Endothelial cell of umbilical vein (primary cell): Measurements from ENCODE around the gene ZBTB39. TPM values are rescaled to one million over a fixed set of nuclear protein-coding genes. Genes with fewer than 3 reads are reported as not detected.

Experiments used
- BruUV-seq: library from RNA; stranded (reverse); fragments of 400-500 nt; replicated peaks from 2 replicates; lab custom pipeline; 2021; lab: Mats Ljungman, UMichigan
- CTCF ChIA-PET: fragments of 300-600, 350-600 bp; sonication (Branson Sonifier 250); formaldehyde crosslinking; loops from one replicate; lab custom pipeline; 2021; ENCODE audit warnings: antibody characterized with exemption, inconsistent platforms; lab: Charles Lee
- POLR2A ChIA-PET: fragments of 300-600, 350-600 bp; sonication (Branson Sonifier 250); formaldehyde crosslinking; loops from one replicate; lab custom pipeline; 2021; ENCODE audit warnings: antibody characterized with exemption, inconsistent platforms; lab: Charles Lee
- DNase-seq: peaks from one replicate; pipeline ENCODE4 v3.0.0-alpha.2; 2011; ENCODE audit warnings: low read depth, low spot score
- FAIRE-seq: peaks from 2 replicates; lab custom pipeline; 2011; peaks lifted over from hg19 to GRCh38; lab: Jason Lieb, UNC
- H2AFZ ChIP-seq: 2 replicates; pipeline ENCODE4 v1.6.0; 2012; ENCODE audit warnings: low read depth, low read length, control low read depth, inconsistent platforms
- H3K27ac ChIP-seq: 2 replicates; pipeline ENCODE4 v1.5.1; 2011; ENCODE audit warnings: low read depth, mild to moderate bottlenecking, control low read depth, low read length, moderate library complexity; ENCODE audit not compliant: insufficient read depth
- H3K27me3 ChIP-seq, 2 experiments: 2 replicates each; pipeline versions ENCODE4 v1.6.0 to v1.6.1; 2011; ENCODE audit warnings: low read length in 2 of 2, mixed read lengths in 1 of 2; ENCODE audit not compliant: control insufficient read depth in 2 of 2, insufficient read depth in 2 of 2
- H3K36me3 ChIP-seq, 2 experiments: 2 replicates in 1 of 2; 3 replicates in 1 of 2; pipeline ENCODE4 v1.5.1; 2011; ENCODE audit warnings: low read length in 2 of 2, mild to moderate bottlenecking in 1 of 2, moderate library complexity in 1 of 2; ENCODE audit not compliant: control insufficient read depth in 2 of 2, insufficient read depth in 2 of 2; ENCODE audit errors: extremely low read depth in 1 of 2
- H3K4me1 ChIP-seq: 3 replicates; pipeline ENCODE4 v1.5.1; 2011; ENCODE audit warnings: mild to moderate bottlenecking, low read length; ENCODE audit not compliant: control insufficient read depth, insufficient read depth; ENCODE audit errors: extremely low read depth
- H3K4me2 ChIP-seq: 2 replicates; pipeline ENCODE4 v1.6.1; 2011; ENCODE audit warnings: low read length, control low read depth, mixed read lengths; ENCODE audit not compliant: insufficient read depth
- H3K4me3 ChIP-seq, 3 experiments: fragments of 200-600 bp in 1 of 3; sonication (generic), shearing (Covaris generic) in 1 of 3; replicated peaks in 1 of 3; 2 replicates each; pipeline ENCODE4 v1.5.1; 2011 to 2016; ENCODE audit warnings: control low read depth in 3 of 3, low read length in 3 of 3, mild to moderate bottlenecking in 2 of 3, inconsistent platforms in 1 of 3, low read depth in 1 of 3, moderate library complexity in 1 of 3; ENCODE audit not compliant: insufficient read depth in 1 of 3
- H3K79me2 ChIP-seq: 2 replicates; pipeline ENCODE4 v1.6.0; 2012; ENCODE audit warnings: low read length, inconsistent platforms; ENCODE audit not compliant: control insufficient read depth, insufficient read depth
- H3K9ac ChIP-seq: replicated peaks from 2 replicates; pipeline ENCODE3; 2011; ENCODE audit warnings: low read length, control low read depth; ENCODE audit not compliant: insufficient read depth; ENCODE audit errors: extremely low read depth
- H3K9me1 ChIP-seq: replicated peaks from 3 replicates; pipeline ENCODE4 v1.6.0; 2011; ENCODE audit warnings: mild to moderate bottlenecking, low read length; ENCODE audit not compliant: control insufficient read depth, insufficient read depth; ENCODE audit errors: extremely low read depth
- H3K9me3 ChIP-seq: replicated peaks from 2 replicates; pipeline ENCODE4 v1.5.1; 2012; ENCODE audit warnings: low read length, inconsistent platforms; ENCODE audit not compliant: control insufficient read depth, insufficient read depth
- H4K20me1 ChIP-seq: replicated peaks from 2 replicates; pipeline ENCODE3; 2011; ENCODE audit warnings: mild to moderate bottlenecking, low read length; ENCODE audit not compliant: control insufficient read depth, insufficient read depth; ENCODE audit errors: extremely low read depth
- CTCF ChIP-seq, 2 donors: IDR thresholded peaks; 1 replicate in 1 of 2; 2 replicates in 1 of 2; pipeline ENCODE4 v1.5.1; 2011; ENCODE audit warnings: low read length in 2 of 2, mild to moderate bottlenecking in 2 of 2, moderate library complexity in 2 of 2, control low read depth in 1 of 2, inconsistent platforms in 1 of 2, low read depth in 1 of 2; ENCODE audit not compliant: insufficient read depth in 1 of 2; ENCODE audit errors: extremely low read depth in 1 of 2
- EZH2 ChIP-seq: IDR thresholded peaks from 2 replicates; pipeline ENCODE4 v1.6.1; 2012; ENCODE audit warnings: borderline replicate concordance, low read depth, mild to moderate bottlenecking, moderate library complexity, low read length, inconsistent platforms; ENCODE audit not compliant: severe bottlenecking
- FOS ChIP-seq: IDR thresholded peaks from 2 replicates; pipeline ENCODE4 v1.6.1; 2011; ENCODE audit warnings: mild to moderate bottlenecking, low read length, moderate library complexity, borderline replicate concordance; ENCODE audit not compliant: insufficient read depth
- GATA2 ChIP-seq: IDR thresholded peaks from 2 replicates; pipeline ENCODE4 v1.7.0; 2011; ENCODE audit warnings: low read depth, mild to moderate bottlenecking, moderate library complexity, mixed read lengths, low read length; ENCODE audit not compliant: insufficient read length, insufficient read depth
- JUN ChIP-seq: IDR thresholded peaks from 2 replicates; pipeline ENCODE4 v1.6.1; 2011; ENCODE audit warnings: borderline replicate concordance, low read depth; ENCODE audit not compliant: insufficient read length, insufficient read depth
- MAX ChIP-seq: IDR thresholded peaks from 2 replicates; pipeline ENCODE4 v1.6.1; 2011; ENCODE audit not compliant: insufficient read depth, insufficient read length
- MYC ChIP-seq: IDR thresholded peaks from one replicate; pipeline ENCODE4 v1.6.1; 2011; ENCODE audit warnings: mild to moderate bottlenecking, low read depth, low read length
- POLR2A ChIP-seq: IDR thresholded peaks from 2 replicates; pipeline ENCODE4 v1.6.1; 2012; ENCODE audit warnings: low read depth, mild to moderate bottlenecking, control low read depth, low read length
- POLR2AphosphoS5 ChIP-seq: IDR thresholded peaks from 2 replicates; pipeline ENCODE4 v1.6.1; 2012; ENCODE audit warnings: low read depth, mild to moderate bottlenecking, control low read depth, low read length, moderate library complexity; ENCODE audit not compliant: insufficient read depth
- dilution Hi-C: fragments of 300-500 bp; cut with MboI; formaldehyde crosslinking; loops from one replicate; pipeline ENCODE4 v1.15.0; 2019; ENCODE audit warnings: low sequenced_read_pairs; ENCODE audit not compliant: extremely low pct_ligation_motif_present
- intact Hi-C: fragments of 100-400 bp; cut with micrococcal nuclease; formaldehyde crosslinking; loops from one replicate; pipeline ENCODE4 v1.10.0; 2022
- polyA plus RNA-seq, 4 experiments: library from polyadenylated mRNA; depleted of rRNA in 3 of 4; stranded (reverse) in 3 of 4; unstranded in 1 of 4; fragments of >200 nt; gene quantifications; 2 replicates each; pipeline versions ENCODE4 v1.2.1 to v1.2.3, GENCODE V29; 2011 to 2012; ENCODE audit warnings: missing spikeins in 1 of 4
- total RNA-seq: library from RNA; stranded (reverse); gene quantifications from 2 replicates; pipeline ENCODE4 v1.2.3, GENCODE V29; 2021

The ZBTB39 gene
- total and polyA plus RNA-seq, 2 donors (not counting 3 experiments of a cell fraction or from before 2014, with no cell fraction given), result 5.9 to 8.5 TPM

- H3K27ac ChIP-seq, result no peak overlapping the region
- no peaks in the 10 kb centered on the region for H4K20me1 ChIP-seq
- FAIRE-seq, result no peak
- H3K9me1 ChIP-seq, result no peaks in the 10 kb centered on the region
- ChIA-PET CTCF (interaction anchor here (0.9 to 1.0 kb wide), 2 partner anchors 12 to 230 kb away, joined by 3 to 4 read pairs; partner anchors contain the start of gene ZBTB39), POLR2A (no interaction called here)
- H3K9me3 ChIP-seq, result no peaks in the 10 kb centered on the region
- H3K4me3 ChIP-seq, result no peak overlapping the region
- intact Hi-C loops (no loop called here), dilution Hi-C loops (no loop called here)
- H2AFZ ChIP-seq, result no peak overlapping the region
- H3K79me2 ChIP-seq, result no peaks in the 10 kb centered on the region
- DNase-seq, result no peak
- H3K36me3 ChIP-seq, result no peaks in the 10 kb centered on the region
- no peaks in the 10 kb centered on the region for H3K27me3 ChIP-seq
- TF ChIP-seq POLR2AphosphoS5 (no peak), POLR2A (no peak), GATA2 (no peak), CTCF (IDR thresholded peaks at IDR 0.05; ENCODE audit: extremely low read depth in 1 of 2, insufficient read depth in 1 of 2, low read depth in 1 of 2, low read length in 2 of 2) (no peak), MAX (no peak), FOS (no peak), EZH2 (no peak), MYC (no peak), JUN (no peak)
- BruUV-seq, result no TSS peak
- H3K4me1 ChIP-seq, result peaks cover 13% of the 10 kb centered on the region
- no peak overlapping the region for H3K9ac ChIP-seq
- no peak overlapping the region for H3K4me2 ChIP-seq
These were observed 12.1 kb downstream of the ZBTB39 start for GRCh38 chr12:56994231-56994746.
